Left colon (tissue), 2 donors: ENCODE measurements around the gene AWAT2. TPM values are rescaled to one million over a fixed set of nuclear protein-coding genes. Genes with fewer than 3 reads are reported as not detected.
A peak's percentile ranks its signal among the peaks of the same experiment; 100 is the strongest.

Experiments
- ATAC-seq: fragments of 200-7000 bp; cut with Tn5 transposase; one replicate; pipeline ENCODE4 v1.9.1; 2020; ENCODE audit warnings: mild to moderate bottlenecking, moderate library complexity
- DNase-seq, 2 donors: peaks; one replicate each; pipeline ENCODE4 v3.0.0-alpha.2; 2020
- intact Hi-C, 2 donors: fragments of 100-400 bp; cut with DNase I in 1 of 2; cut with micrococcal nuclease in 1 of 2; formaldehyde crosslinking; loops; one replicate each; pipeline versions ENCODE4 v1.11.2 to v1.14.0; 2022; cut with DNase I, micrococcal nuclease
- long read RNA-seq: library from polyadenylated mRNA; unstranded; transcript quantifications from one replicate; pipeline ENCODE4 v2.0.0, GENCODE V29; 2021
- total RNA-seq, 2 donors: library from RNA; stranded (reverse); fragmentation: NEBNext Ultra II Directional; extraction: Animal tissue kit (Norgen Biotek cat#: 25700); gene quantifications; one replicate each; pipeline ENCODE4 v1.2.1, GENCODE V29; 2021
- donor health status: DM: no; HTN: no; CAD: no.
- donor health status: DM: yes; HTN: yes; CAD: no.

Gene AWAT2
- not detected for total RNA-seq
- long read RNA-seq = 0 reads

- DNase-seq (no peak), ATAC-seq (no peak)
- intact Hi-C loops = no loop called here
Observed at GRCh38 chrX:70049925-70050324, at the start of gene AWAT2. TSS of gene AWAT2 (minus strand) at chrX:70049938. CDS start at chrX:70049932, 6 bp downstream.

GRCh38 chrX:70096052-70096451 is 46.3 kb upstream of the AWAT2 start:
- intact Hi-C loops = loop anchor here in 1 of 2 donors (10.0 kb wide), 1 partner anchor 561 kb away; no protein-coding TSS in a partner anchor
- ATAC-seq (no peak), DNase-seq (no peak)

- DNase-seq (no peak), ATAC-seq (no peak)
- intact Hi-C loops = loop anchor here in 1 of 2 donors (10.0 kb wide), 1 partner anchor 557 kb away; no protein-coding TSS in a partner anchor
Observed at GRCh38 chrX:70092247-70092646, 42.5 kb upstream of the AWAT2 start.

- no peak for ATAC-seq
- DNase-seq = no peak
- intact Hi-C loops = loop anchor here in 1 of 2 donors (10.0 kb wide), 1 partner anchor 555 kb away; no protein-coding TSS in a partner anchor
Observed at GRCh38 chrX:70089604-70090297, 40.0 kb upstream of the AWAT2 start.

GRCh38 chrX:70088751-70089150 is 39.0 kb upstream of the AWAT2 start:
- ATAC-seq = no peak
- DNase-seq = no peak
- intact Hi-C loops = no loop called here

GRCh38 chrX:70087857-70088630 is 38.3 kb upstream of the AWAT2 start:
- ATAC-seq (peak; percentile 77), DNase-seq (peak in 1 of 2 donors; percentile 15)
- intact Hi-C loops = no loop called here

GRCh38 chrX:70084592-70085240 is 35.0 kb upstream of the AWAT2 start:
- no peak for DNase-seq
- intact Hi-C loops = no loop called here
- ATAC-seq = no peak

- DNase-seq (no peak), ATAC-seq (no peak)
- intact Hi-C loops = no loop called here
Observed at GRCh38 chrX:70082723-70083122, 33.0 kb upstream of the AWAT2 start.

GRCh38 chrX:70079870-70080269 is 30.1 kb upstream of the AWAT2 start:
- no peak for ATAC-seq
- intact Hi-C loops = no loop called here
- no peak for DNase-seq

GRCh38 chrX:70079297-70079696 is 29.6 kb upstream of the AWAT2 start:
- DNase-seq (no peak), ATAC-seq (no peak)
- intact Hi-C loops = no loop called here

- intact Hi-C loops = no loop called here
- DNase-seq = no peak
- ATAC-seq = no peak
Observed at GRCh38 chrX:70066646-70067045, 16.9 kb upstream of the AWAT2 start.

- DNase-seq (no peak), ATAC-seq (no peak)
- intact Hi-C loops = no loop called here
Observed at GRCh38 chrX:70062961-70063550, 13.3 kb upstream of the AWAT2 start.

GRCh38 chrX:70062076-70062475 is 12.3 kb upstream of the AWAT2 start, which contains the start of gene OTUD6A:
TSS of gene OTUD6A (plus strand) at chrX:70062457. CDS start at chrX:70062525, 68 bp downstream.
- DNase-seq = no peak
- intact Hi-C loops = no loop called here
- ATAC-seq = no peak

GRCh38 chrX:70054391-70054790 is 4.7 kb upstream of the AWAT2 start:
- DNase-seq (no peak), ATAC-seq (no peak)
- intact Hi-C loops = no loop called here

- DNase-seq = no peak
- no peak for ATAC-seq
- intact Hi-C loops = no loop called here
Observed at GRCh38 chrX:70052895-70053615, 3.3 kb upstream of the AWAT2 start.

- intact Hi-C loops = no loop called here
- ATAC-seq = no peak
- DNase-seq = no peak
Observed at GRCh38 chrX:70049406-70049805, 332 bp downstream of the AWAT2 start.

- ATAC-seq (no peak), DNase-seq (no peak)
- intact Hi-C loops = no loop called here
Observed at GRCh38 chrX:70046978-70047377, 2.8 kb downstream of the AWAT2 start.

- ATAC-seq (no peak), DNase-seq (no peak)
- intact Hi-C loops = no loop called here
Observed at GRCh38 chrX:70044541-70045245, 5.0 kb downstream of the AWAT2 start.
